Posterior vena cava (tissue), 2 donors: ENCODE measurements around the gene NSG2. TPM values are rescaled to one million over a fixed set of nuclear protein-coding genes. Genes with fewer than 3 reads are reported as not detected.

Experiments used
- DNase-seq: peaks from one replicate; pipeline ENCODE4 v3.0.0-alpha.2; 2020; ENCODE audit warnings: low spot score
- intact Hi-C, 2 donors: fragments of 100-400 bp; cut with DNase I; formaldehyde crosslinking; loops; one replicate each; pipeline versions ENCODE4 v1.14.1 to v1.14.2; 2022 to 2023
- total RNA-seq, 2 donors: library from RNA; stranded (reverse); fragmentation: NEBNext Ultra II Directional; extraction: Animal tissue kit (Norgen Biotek cat#: 25700); gene quantifications; one replicate each; pipeline ENCODE4 v1.2.1, GENCODE V29; 2021
- donor health status: DM: yes; HTN: yes; CAD: no.
- donor health status: DM: yes; HTN: yes; CAD: no.

The NSG2 gene
- total RNA-seq, 2 donors from 2014 or later: 0.29 TPM; not detected in 1

DNA sequence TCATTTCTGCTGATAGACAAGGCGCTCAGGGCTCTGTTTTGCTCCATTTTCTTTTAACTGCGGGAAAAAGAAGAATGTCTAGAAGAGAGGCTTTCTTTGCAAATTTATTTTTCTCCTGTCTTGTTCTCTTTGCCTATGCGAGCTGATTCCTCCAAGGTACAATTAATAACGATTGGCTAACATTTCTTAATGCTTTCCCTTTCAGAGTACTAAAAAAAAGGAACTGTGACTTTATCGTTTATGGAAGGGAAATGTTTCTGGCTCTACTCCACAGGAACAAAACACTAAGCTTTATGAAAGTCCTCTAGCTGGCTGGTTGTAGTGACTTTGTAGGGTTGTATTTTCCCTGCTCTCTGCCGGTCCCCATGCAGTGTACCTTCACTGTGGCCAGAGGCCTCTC lies 11.7 kb downstream of the NSG2 start:
- no peak for DNase-seq
- intact Hi-C loops: no loop called here

DNA sequence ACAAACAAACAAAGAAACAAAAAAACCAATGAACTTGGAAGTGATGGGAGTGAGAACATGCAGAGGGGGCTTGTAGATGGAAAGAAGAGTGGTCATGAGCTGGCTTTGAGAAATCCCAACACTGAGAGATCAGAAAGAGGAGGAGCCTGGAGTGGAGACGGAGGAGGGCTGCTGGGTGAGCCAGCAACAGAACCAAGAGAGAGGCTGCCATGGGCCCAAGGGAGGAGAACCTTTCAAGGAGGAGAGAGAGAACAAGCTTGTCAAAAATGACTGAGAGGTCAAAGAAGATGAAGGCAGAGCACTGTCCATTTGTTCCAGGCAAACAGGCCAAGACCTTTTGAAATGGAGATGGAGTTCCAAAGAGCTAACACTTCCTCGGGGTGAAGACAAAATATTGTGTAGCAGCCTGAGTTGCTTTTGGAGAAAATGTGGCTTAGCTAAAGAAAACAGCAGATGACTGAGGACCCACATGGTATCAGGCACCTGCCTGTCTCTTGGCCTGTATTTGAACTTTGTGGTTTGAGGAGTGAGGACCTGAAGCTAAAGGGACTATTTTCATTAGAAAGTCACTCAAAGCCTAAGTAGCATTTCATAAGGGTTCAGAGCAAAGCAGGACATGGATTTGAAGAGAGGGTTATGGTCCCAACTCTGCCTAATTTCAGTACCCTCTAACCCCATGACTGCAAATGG lies 13.1 kb downstream of the NSG2 start:
- intact Hi-C loops: no loop called here
- no peak for DNase-seq

DNA sequence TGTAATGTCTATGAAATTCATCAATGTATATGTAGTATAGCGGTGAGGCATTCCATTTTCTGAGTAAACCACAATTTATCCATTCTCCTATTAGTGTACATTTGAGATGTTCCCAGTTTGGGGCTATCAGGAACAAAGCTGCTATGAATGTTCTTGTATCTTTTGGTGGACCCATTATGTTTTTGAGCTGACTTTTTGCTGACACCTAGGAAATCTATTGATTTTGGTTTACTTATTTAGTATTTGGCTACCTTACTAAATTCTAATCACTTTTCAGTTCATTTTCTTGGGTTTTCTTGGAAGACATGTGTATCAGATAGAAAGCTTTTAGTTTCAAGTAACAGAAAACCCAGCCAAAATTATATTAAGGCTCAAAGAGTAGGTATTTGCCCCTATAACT lies 13.7 kb downstream of the NSG2 start:
- no peak for DNase-seq
- intact Hi-C loops: no loop called here

DNA sequence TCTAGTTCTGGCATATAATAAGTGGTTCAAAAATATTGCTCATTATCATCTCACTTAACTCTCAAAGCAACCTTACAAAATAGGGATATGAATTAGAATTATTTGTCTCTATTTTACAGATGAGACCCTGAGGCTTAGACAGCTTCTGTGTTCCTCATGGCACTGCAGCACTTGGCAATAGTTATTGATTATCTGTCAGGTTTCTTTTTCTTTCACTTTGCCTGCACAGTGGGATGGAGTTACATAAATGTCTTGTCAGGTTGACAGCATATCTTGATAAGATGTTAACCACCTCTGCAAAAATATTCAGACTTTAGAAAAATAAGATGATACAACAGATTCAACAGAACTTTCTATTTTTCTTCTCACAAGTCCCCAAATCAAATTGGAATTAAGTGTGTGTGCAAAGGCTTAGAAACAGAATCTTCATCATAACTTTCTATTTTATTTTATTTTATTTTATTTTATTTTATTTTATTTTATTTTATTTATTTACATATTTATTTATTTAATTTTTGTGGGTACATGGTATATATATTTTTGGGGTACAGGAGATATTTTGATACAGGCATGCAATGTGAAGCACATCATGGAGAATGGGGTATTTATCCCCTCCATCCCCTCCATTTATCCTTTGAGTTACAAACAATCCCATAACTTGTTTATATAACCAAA lies 17.7 kb downstream of the NSG2 start:
- no peak for DNase-seq
- intact Hi-C loops: no loop called here

DNA sequence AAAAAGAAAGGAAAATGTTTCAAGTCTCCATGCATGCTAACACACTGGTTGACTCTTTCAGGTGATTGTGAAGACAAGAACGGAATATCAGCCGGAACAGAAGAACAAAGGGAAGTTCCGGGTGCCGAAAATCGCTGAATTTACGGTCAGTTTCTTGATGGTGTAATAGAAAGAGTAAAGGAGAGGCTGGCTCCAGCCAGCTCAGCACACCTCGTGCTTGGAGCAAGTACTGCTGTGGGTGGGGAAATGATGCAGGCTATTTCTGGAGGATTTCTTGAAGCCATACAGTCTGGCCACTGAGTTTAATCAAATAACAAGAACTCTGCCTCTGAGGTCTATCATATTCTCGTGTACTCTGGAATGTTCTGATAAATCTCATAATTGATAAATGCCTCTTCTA lies 18.7 kb downstream of the NSG2 start:
- intact Hi-C loops: no loop called here

DNA sequence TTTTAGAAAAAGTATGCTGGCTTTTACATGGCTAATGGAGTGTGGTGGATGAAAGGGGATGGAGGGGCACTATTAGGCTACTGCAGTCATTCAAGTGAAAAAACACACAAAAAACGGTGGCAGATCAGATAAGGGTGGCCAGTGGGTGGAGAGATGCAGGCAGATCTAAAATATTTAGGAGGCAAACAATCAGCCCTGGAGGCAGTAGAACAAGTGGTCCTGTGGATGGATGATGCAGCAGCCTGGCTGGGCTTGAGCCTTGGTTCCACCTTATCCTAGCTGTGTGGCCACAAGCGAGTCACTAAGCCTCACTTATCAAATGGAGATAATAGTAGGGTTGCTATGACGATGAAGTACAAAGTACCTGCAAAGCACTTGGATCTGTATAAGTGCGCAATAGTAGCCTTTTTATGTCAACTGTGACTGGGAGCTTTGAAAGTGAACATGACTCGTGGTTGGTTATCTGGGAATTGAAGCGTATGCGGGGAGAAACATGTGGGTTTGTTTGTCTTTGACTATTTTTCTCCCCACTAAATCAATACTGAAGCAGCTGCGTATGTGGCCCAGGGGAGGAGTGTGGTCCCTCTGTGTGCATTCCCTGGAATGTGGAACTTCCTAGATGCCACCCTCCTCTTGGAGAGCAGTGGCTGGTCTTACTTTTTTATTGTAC lies 20.2 kb downstream of the NSG2 start:
- no peak for DNase-seq
- intact Hi-C loops: no loop called here

More for the DNA sequence above, 18.7 kb downstream of the NSG2 start:
- no peak for DNase-seq

DNA sequence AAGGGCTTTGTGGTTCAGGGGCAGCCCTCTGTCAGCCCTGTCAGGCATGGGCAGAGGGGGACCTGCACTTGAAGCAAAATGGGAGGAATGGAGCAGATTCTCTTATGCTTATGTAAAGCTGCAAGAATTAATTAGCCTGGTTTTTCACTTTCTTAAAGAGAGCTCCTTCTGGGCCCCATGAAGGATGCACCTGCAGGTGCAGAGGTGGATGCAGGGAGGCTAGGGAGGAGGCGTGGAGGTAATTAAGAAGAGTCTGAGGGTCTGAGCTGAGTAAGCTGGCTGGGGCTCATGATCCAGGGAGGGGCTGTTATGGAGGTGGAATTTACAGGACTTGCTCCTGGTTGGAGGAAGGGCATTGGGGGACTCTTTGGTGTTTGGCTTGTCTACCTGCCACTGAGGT lies 22.0 kb downstream of the NSG2 start:
- intact Hi-C loops: no loop called here
- no peak for DNase-seq

DNA sequence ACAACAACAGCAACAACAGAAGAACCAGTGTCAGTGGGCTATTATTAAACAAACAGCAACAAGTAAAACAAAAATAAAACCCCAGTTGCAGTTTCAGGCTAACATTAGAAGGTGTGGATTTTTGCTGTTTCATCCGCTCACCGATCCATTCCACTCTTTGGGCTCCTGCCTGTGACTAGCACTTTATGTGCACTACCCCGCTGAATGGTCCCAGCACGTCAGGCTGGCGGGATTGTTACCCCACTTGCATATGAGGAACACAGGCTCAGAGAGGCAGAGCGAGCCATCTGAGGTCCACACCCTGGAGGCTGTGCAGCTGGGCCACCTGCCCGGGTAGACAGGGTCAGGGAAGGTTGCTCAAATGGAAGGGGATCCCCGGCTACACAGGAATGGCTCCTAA lies 26.0 kb downstream of the NSG2 start:
- no peak for DNase-seq
- intact Hi-C loops: no loop called here

DNA sequence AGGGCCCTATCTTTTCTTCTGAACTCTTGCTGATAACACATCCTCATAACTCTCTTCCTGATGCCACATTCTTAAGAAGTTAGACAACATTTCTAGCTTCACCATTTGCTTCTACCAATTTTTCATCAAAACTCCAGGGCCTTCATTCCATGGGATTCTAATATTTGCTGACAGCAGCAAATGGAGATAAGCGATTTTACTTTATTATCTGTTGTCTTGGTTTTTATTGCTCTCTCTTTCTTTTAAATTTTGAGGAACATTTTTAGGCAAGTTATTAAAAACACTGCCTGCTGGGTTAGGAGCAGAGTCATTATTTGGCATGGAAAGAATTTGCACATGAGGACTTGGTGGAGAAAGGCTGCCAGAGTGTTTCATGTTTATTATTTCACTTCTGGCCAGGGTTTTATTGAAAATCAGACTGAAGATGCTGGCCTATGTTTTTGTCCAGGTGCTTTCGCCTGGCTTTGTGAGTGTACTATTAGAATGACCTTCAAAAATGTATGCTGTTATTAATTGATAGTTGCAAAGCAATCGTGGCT lies 27.7 kb downstream of the NSG2 start:
- DNase-seq: no peak
- intact Hi-C loops: no loop called here

DNA sequence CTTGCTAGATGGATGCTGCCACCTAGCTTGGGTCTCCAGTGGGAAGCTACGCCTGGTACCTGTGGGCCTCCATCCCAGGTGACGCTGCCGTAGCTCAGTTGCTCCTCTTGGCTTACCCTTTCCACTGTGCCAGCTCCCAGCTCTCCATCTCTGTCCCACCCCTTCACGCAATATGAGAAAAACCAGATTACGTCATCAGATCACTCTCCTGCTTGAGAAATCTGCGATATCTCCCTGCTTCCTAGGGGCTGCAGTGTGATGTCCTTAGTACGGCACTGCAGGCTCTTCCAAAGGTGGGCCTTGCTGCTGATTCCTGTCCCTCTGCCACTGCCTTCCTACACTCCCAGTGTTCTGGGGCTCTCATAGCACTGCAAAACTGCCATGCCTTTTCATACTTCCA lies 28.9 kb downstream of the NSG2 start:
- DNase-seq: no peak
- intact Hi-C loops: no loop called here

DNA sequence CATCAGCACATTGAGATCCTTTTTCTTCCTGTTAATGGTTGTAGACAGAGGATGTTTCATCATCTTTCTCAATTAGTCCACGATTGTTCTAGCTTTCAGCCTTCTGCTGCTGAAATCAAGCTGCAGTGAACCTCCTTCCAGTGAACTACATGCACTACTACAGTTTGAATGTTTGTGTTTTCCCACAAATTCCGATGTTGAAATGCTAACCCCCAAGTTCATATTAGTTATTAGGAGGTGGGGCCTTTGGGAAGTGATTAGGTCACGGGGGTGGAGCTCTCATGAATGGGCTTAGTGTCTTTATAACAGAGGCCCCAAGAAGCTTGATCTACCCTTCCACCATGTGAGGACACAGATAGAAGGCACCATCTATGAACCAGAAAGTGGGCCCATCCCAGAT lies 32.9 kb downstream of the NSG2 start:
- DNase-seq: no peak
- intact Hi-C loops: no loop called here

DNA sequence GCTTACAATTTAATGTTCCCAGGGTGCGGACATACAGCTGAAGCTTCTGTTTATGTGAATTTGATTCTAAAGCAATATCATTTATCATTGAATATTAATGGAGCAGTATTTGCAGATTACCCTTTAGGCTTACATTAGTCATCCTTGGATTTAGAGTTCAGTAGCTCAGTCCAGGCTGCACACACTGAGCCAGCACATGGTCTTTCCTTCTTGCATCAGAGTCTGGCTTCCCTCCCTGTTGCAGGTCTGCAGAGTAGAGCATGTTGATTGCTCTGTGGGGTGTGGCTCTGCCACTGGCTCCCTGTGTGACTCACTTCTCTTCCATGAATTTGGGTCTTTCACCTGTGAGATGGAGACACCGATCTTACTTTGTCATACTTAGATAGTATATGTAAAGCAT lies 36.8 kb downstream of the NSG2 start:
- no peak for DNase-seq
- intact Hi-C loops: no loop called here

DNA sequence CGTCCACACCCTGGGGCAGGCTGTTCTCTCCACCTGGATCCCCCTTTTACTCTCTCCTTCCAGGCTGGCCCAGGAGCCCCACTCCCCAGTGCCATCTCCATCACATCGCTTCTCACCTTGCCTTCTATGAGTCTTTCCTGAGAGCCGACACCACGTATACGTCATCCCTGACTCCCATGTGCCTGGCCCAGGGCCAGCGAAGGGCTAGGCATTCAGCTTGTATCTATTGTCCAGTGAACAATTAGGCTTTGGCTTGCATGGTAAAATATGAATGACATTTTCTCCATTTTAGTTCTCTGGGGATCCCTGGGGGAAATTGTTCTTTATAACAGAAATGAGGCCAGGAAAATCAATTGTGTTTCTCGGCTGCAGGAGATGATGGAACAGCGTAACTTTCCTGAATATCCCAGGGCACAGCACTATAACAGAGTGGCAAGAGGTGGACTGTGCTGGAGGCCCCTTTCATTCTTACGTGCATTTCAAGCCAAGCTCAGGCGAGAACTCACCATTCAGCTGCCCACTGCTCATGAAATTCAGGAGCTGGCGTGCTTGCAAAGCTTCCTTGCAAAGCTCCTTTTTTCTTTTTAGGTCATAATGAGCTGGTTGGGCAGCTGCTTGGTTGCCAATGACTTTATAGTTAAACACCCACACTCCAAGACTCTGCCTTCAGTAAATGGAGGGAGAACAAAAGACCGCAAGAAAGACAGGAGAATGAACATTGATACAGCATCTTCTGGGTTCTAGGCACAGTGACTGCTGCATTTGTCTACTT lies 37.7 kb downstream of the NSG2 start:
- intact Hi-C loops: no loop called here
- DNase-seq: no peak

DNA sequence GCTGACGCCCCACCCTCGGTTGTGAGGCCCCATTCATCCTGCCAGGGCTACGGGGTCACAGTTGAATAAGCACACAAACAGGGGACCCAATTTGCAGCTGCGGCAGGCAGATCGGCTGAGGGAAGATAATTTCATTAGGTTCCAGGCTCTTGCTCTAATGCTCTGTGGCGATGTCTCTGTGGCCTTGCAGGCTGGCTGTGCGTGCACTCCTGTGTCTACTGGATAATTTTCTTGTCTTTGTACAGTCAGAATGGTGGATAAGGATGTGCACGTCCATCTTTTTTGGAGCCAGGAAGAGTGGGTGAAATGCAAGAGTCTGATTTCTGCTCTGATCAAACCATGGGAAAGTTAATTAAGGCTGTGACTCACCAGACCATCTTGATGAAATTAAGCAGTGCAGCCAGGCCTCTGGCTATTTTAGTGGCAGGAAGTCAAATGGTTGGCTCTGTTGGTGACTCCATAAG lies 39.2 kb downstream of the NSG2 start:
- DNase-seq: no peak
- intact Hi-C loops: no loop called here

DNA sequence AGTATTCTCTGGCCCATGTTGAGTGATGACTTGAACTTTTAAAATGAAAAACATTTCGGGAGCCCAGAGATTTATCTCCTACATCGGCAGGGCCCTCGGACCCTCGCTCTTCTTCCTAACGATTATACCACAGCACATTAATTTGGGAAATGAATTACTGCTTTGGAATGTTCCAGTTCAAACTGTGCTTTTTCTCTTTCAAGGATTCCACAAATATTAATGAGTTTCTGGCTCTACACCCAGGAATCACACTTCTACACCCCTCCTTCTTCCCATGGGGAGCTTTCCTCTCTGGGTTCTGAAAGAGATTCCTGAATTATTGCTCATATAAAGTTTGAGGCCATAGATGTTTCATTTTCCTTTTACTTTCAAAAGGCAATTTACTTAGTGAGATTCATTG lies 41.2 kb downstream of the NSG2 start:
- DNase-seq: no peak
- intact Hi-C loops: no loop called here

DNA sequence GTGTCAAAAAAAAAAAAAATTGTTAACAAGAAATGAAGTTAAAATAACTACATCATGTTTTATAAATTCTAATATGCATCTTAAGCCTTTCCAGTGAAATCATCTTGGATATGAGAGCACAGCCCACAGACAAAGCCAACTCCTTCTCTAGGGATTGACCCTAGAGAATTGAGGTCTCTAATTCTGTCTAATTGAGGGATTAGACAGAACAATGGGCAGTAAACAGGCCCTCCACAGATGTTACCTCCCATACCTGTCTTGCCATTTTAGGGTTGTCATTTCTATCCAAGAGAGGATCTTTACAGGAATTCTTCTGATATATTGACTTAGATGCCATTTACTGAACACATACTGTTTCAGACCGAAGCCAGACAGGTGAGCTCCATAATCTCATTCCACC lies 42.3 kb downstream of the NSG2 start:
- intact Hi-C loops: no loop called here
- DNase-seq: no peak

DNA sequence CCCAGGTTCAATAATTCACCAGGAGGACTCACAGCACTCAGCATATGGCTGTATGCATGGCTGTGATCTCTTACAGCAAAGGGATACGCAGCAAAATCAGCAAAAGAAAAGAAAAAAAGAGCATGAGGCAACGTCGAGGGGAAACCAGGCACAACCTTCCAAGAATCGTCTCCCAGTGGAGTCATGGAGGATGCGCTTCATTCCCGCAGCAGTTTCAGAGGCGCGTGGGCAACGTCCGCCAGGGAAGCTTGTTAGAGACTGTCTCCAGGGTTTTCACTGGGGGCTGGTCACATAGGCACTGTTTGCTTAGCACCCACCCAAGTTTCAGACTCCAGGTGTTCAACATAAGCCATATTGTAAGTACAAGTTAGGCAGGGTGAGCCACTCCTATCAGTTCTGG lies 44.6 kb downstream of the NSG2 start:
- no peak for DNase-seq
- intact Hi-C loops: no loop called here

DNA sequence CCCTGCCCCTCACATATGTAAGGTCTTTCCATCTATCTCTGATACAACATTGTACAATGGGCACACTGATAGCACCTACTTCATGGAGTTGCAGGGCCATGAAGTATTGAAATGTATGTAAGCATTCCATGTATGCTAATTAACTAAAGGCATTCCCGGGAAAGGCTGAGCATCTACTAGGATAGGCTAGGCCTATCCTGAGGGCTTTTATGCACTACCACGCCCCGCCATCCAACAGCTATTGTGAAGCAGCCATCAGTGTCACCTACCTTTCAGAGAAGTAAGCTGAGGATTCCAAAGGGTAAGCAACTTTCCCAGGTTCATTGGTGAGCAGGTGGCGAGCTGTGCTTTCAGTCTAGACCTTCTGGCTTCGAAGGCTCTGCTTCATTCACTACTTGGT lies 47.6 kb downstream of the NSG2 start:
- intact Hi-C loops: no loop called here
- no peak for DNase-seq

DNA sequence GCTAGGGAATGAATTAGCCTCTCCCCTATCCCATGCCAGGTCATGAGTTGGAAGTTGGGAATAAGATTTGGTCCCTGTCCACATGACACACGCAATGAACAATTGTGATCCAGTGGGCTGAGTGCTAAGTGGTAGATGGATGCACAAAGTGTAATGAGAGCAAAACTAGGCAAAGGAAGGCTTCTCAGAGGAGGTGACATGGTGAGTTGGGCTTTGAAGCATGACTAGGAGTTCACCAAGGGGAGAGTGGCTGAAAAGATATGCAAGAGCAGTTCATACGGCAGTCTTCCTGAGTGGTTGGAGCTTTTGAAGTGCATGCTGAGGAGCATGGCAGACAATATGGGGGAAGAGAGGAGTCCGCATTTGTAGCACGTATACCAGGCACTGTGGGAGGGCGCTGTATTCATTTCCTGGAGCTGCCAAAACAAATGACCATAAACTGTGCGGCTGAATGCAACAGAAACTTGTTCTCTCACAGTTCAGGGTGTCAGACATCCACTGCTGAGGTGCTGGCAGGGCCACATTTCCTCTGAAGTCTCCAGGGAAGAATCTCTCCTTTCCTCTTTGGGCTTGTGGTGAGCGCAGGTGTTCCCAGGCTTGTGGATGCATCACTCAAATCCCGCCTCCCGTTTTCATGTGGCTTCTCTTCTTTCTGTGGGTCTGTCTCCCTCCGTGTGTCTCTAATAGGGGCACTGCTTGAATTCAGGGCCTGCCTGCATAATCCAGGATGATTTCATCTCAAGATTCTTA lies 49.5 kb downstream of the NSG2 start:
- intact Hi-C loops: no loop called here
- DNase-seq: no peak
